ENCODE data around the gene EML4.

DNA sequence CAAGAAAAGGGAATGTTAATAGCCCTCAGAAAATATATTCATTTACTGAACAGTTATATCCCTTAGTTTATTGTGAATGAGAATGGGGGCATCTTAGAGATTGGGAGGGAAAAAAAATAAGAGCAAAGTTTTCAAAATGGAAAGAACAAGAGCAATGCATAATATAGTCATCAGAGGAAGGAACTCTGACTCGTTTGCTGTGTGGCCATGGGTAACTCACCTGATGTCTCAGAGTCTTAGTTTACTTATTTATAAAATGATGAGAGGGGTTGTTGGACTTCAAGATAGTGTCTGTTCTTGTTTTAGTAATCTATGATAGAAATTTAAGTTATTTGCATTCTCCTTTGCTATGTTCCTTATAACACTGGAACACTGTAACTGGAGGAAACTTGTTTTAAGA is 70.7 kb downstream of the EML4 start:
- TF ChIP-seq, protein P1, sequence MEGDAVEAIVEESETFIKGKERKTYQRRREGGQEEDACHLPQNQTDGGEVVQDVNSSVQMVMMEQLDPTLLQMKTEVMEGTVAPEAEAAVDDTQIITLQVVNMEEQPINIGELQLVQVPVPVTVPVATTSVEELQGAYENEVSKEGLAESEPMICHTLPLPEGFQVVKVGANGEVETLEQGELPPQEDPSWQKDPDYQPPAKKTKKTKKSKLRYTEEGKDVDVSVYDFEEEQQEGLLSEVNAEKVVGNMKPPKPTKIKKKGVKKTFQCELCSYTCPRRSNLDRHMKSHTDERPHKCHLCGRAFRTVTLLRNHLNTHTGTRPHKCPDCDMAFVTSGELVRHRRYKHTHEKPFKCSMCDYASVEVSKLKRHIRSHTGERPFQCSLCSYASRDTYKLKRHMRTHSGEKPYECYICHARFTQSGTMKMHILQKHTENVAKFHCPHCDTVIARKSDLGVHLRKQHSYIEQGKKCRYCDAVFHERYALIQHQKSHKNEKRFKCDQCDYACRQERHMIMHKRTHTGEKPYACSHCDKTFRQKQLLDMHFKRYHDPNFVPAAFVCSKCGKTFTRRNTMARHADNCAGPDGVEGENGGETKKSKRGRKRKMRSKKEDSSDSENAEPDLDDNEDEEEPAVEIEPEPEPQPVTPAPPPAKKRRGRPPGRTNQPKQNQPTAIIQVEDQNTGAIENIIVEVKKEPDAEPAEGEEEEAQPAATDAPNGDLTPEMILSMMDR (CRISPR knock-in tag; IDR thresholded peaks at IDR 0.05) = no peak
- TF ChIP-seq, protein P2, sequence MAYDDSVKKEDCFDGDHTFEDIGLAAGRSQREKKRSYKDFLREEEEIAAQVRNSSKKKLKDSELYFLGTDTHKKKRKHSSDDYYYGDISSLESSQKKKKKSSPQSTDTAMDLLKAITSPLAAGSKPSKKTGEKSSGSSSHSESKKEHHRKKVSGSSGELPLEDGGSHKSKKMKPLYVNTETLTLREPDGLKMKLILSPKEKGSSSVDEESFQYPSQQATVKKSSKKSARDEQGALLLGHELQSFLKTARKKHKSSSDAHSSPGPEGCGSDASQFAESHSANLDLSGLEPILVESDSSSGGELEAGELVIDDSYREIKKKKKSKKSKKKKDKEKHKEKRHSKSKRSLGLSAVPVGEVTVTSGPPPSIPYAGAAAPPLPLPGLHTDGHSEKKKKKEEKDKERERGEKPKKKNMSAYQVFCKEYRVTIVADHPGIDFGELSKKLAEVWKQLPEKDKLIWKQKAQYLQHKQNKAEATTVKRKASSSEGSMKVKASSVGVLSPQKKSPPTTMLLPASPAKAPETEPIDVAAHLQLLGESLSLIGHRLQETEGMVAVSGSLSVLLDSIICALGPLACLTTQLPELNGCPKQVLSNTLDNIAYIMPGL (CRISPR knock-in tag; IDR thresholded peaks at IDR 0.05; ENCODE audit: borderline replicate concordance in 1 of 2, low read depth in 1 of 2) = no peak
- TF ChIP-seq HOXA5 (CRISPR knock-in tag; IDR thresholded peaks at IDR 0.05) = no peak
- no peak for TF ChIP-seq MXI1 (IDR thresholded peaks at IDR 0.05; ENCODE audit: borderline replicate concordance, low read depth, low read length)

Data from HepG2 (cell line).